ENCODE measurements around the gene GUCA2A.

GRCh38 chr1:42140191-42140590 is 24.4 kb downstream of the GUCA2A start:
- TF ChIP-seq CTCF (IDR thresholded peaks at IDR 0.05) (no peak), POLR2A (IDR thresholded peaks at IDR 0.05) (no peak), POLR2AphosphoS5 (IDR thresholded peaks at IDR 0.05) (no peak), EP300 (IDR thresholded peaks at IDR 0.05; ENCODE audit: low read depth) (no peak)

All from transverse colon (tissue), 4 donors.